Motor neuron (in vitro differentiated cells): ENCODE data around the gene CUL4A. TPM values are rescaled to one million over a fixed set of nuclear protein-coding genes. Genes with fewer than 3 reads are reported as not detected.

Experiments used
- ATAC-seq, 8 experiments: fragments of 200-7000 bp; cut with Tn5 transposase; replicated peaks in 6 of 8; 2 replicates each; pipeline ENCODE4 v1.8.0; 2021; ENCODE audit warnings: mild to moderate bottlenecking in 8 of 8, moderate library complexity in 8 of 8
- H3K27ac ChIP-seq, 2 donors: fragments of 250-450 bp; sonication (Bioruptor Pico); 2 replicates each; pipeline ENCODE4 v1.9.0; 2021; ENCODE audit warnings: antibody characterized with exemption in 2 of 2, mild to moderate bottlenecking in 2 of 2, moderate library complexity in 1 of 2
- H3K4me1 ChIP-seq, 2 donors: fragments of 250-450 bp; sonication (Bioruptor Pico); replicated peaks in 1 of 2; 2 replicates each; pipeline ENCODE4 v1.6.1; 2021; ENCODE audit warnings: antibody characterized with exemption in 2 of 2, mild to moderate bottlenecking in 2 of 2, moderate library complexity in 1 of 2
- H3K4me3 ChIP-seq, 5 donors: fragments of 250-450 bp; sonication (Bioruptor Pico); 2 replicates each; pipeline ENCODE4 v1.9.0; 2021; ENCODE audit warnings: antibody characterized with exemption in 5 of 5, mild to moderate bottlenecking in 5 of 5, moderate library complexity in 4 of 5
- WGBS, 10 experiments: fragments of 450-650 bp; shearing (Covaris generic); methylation state at CpG; one replicate each; pipeline ENCODE4 v1.0.0; 2022; 5-methylcytosine and 5-hydroxymethylcytosine counted together
- in situ Hi-C, 9 experiments: fragments of 400-800 bp; cut with MboI; loops; one replicate each; pipeline ENCODE4 v1.15.0; 2021; ENCODE audit warnings: low sequenced_read_pairs in 9 of 9, low pct_unique_long_range_greater_than_20kb in 2 of 9; ENCODE audit not compliant: unreplicated experiment in 9 of 9
- total RNA-seq, 8 experiments: library from RNA; unstranded; fragments of 300-600 nt; gene quantifications; 2 replicates each; pipeline versions ENCODE4 v1.2.3 to v1.2.4, GENCODE V29; 2022

CUL4A gene
- total RNA-seq, 8 experiments from 2014 or later: 17.5 to 114 (median 39.1) TPM

DNA sequence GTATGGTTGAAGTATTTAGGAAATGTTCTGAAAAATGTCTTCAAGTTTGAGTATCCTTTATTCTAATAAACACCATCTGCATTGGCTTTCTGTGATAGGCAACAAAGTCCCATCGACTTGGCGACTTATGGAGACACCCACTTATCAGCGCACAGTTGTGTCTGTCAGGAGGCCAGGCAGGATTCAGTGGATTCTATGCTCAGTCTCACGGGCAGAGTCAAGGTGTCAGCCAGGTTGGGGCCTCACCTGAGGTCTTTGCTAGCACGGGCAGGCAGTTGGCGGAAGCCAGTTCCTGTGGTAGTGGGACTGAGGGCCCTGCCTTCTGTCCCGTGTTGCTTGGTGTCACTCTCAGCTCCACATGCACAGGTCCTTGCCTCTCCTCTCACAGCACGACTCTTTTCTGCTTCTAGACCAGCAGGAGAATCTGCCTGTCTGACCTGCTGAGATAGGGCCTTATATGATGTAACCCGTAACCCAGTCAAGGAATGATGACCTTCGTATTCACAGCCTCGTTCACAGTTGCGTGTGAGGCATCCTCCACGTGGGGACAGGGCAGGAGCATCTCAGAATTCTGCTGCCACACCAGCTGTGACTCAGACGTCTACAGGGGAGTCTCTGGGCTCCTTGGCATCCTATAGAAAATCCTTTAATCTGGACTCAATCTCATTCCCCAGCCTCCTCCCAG lies 10.0 kb downstream of the CUL4A start:
- Histone ChIP-seq H3K27ac (no peak overlapping the region), H3K4me1 (peaks cover 14 to 15% of the 10 kb centered on the region in 2 donors), H3K4me3 (no peak overlapping the region)
- in situ Hi-C loops: no loop called here
- ATAC-seq: no peak
- 43 to 100% (median 89%) methylated on average over 1 to 13 of the region's 14 CpGs; no CpG with 5 or more reads in 1 of the 10 experiments for WGBS, 10 experiments

DNA sequence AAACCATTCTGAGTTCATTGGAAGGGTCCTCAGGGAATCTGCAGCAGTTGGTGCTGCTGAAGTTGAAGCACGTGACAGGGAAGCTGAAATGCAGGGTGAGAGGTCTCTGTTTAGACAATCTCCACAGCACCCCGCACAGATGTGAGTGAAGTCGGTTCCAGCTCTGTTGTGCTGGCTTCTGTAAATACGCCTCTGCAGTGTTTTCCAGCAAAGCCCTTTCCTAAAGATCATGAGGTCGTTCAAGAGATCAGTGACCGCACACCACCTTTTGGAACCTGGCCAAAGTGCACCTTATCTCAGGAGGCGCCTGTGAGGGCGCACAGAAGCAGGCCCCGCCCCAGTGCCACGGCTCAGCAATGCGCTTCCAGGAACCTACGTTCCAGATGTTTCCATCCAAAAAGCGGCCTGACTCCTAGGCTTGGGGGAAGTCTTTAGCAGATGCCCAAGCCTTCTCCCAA lies 10.8 kb downstream of the CUL4A start:
- Histone ChIP-seq H3K27ac (no peak overlapping the region), H3K4me3 (no peak overlapping the region), H3K4me1 (peaks cover 14 to 15% of the 10 kb centered on the region in 2 donors)
- WGBS, 10 experiments: 80 to 100% (median 91%) methylated on average over 1 to 13 of the region's 13 CpGs; no CpG with 5 or more reads in 6 of the 10 experiments
- ATAC-seq: no peak
- in situ Hi-C loops: no loop called here

GRCh38 chr13:113220877-113221276 lies 11.5 kb downstream of the CUL4A start:
- no peak overlapping the region for H3K4me3 ChIP-seq
- ATAC-seq: no peak
- WGBS, 10 experiments: 70 to 100% (median 93%) methylated on average over 1 to 6 of the region's 7 CpGs; no CpG with 5 or more reads in 1 of the 10 experiments
- H3K4me1 ChIP-seq: peaks cover 12% of the 10 kb centered on the region in 2 donors
- in situ Hi-C loops: no loop called here
- H3K27ac ChIP-seq: no peak overlapping the region

DNA sequence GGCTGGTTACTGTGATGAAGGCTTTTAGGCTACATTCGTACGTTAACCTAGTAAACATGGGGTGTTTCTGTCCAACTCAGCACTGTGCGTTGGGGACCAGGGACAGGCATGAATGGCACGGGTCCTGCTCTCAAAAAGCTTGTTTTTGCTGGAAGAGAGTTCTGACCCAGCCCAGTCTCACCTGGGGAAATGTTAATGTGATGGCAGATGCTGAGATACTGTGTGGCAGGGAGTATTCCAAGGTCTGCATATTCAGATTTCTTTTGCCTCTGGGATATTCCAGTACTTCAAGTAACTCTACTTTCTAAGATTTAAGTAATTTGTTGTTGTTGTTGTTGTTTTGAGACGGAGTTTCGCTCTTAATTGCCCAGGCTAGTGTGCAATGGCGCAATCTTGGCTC lies 13.7 kb downstream of the CUL4A start:
- Histone ChIP-seq H3K27ac (no peak overlapping the region), H3K4me3 (no peak overlapping the region), H3K4me1 (no peaks in the 10 kb centered on the region)
- ATAC-seq: peak in 3 of 8 experiments; percentile 82 to 94 (median 84)
- in situ Hi-C loops: no loop called here
- WGBS, 10 experiments: 19 to 100% (median 85%) methylated on average over 1 to 5 of the region's 7 CpGs; no CpG with 5 or more reads in 3 of the 10 experiments

DNA sequence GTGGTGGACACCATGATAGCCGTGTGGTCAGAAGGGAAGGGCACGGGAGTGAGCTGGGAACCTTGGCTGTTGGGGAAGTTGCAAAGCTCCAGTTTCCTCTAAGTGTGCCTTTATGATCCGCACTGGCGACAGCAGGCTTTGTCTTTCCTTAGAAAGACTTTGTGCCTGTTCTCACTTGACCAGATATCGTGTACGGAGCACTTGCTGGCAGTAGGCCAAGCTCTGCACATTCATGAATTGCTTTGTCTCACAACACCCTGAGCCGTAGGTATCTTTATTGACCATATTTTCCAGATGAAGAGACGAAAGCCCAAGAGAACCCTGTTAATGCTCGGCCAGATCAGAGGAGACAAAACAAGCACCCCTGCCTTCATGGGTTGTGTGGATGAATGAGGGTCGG lies 15.1 kb downstream of the CUL4A start:
- no peak overlapping the region for H3K27ac ChIP-seq
- 69 to 100% (median 93%) methylated on average over 1 to 7 of the region's 10 CpGs; no CpG with 5 or more reads in 1 of the 10 experiments for WGBS, 10 experiments
- no peaks in the 10 kb centered on the region for H3K4me1 ChIP-seq
- peak in 3 of 8 experiments; percentile 22 to 23 (median 22) for ATAC-seq
- H3K4me3 ChIP-seq: no peak overlapping the region
- in situ Hi-C loops: no loop called here

- Histone ChIP-seq H3K27ac (no peak overlapping the region), H3K4me1 (no peaks in the 10 kb centered on the region), H3K4me3 (no peak overlapping the region)
- in situ Hi-C loops: no loop called here
- 0 to 100% (median 89%) methylated on average over 1 to 7 of the region's 7 CpGs; no CpG with 5 or more reads in 2 of the 10 experiments for WGBS, 10 experiments
- ATAC-seq: no peak
Measured at GRCh38 chr13:113225515-113225914, 16.1 kb downstream of the CUL4A start.

GRCh38 chr13:113226873-113227450 lies 17.5 kb downstream of the CUL4A start:
- Histone ChIP-seq H3K4me1 (no peaks in the 10 kb centered on the region), H3K27ac (no peak overlapping the region), H3K4me3 (no peak overlapping the region)
- 40 to 100% (median 85%) methylated on average over 1 to 5 of the region's 7 CpGs; no CpG with 5 or more reads in 4 of the 10 experiments for WGBS, 10 experiments
- in situ Hi-C loops: no loop called here
- ATAC-seq: peak in 2 of 8 experiments; percentile 22 to 53

GRCh38 chr13:113229161-113229560 lies 19.7 kb downstream of the CUL4A start:
- Histone ChIP-seq H3K4me1 (no peaks in the 10 kb centered on the region), H3K4me3 (no peak overlapping the region), H3K27ac (no peak overlapping the region)
- ATAC-seq: no peak
- in situ Hi-C loops: no loop called here
- 61 to 100% (median 93%) methylated on average over 1 to 5 of the region's 5 CpGs for WGBS, 10 experiments

- no peak overlapping the region for H3K4me3 ChIP-seq
- no peak overlapping the region for H3K27ac ChIP-seq
- no peak for ATAC-seq
- in situ Hi-C loops: no loop called here
- 80 to 100% (median 90%) methylated on average over 1 to 14 of the region's 20 CpGs; no CpG with 5 or more reads in 3 of the 10 experiments for WGBS, 10 experiments
- H3K4me1 ChIP-seq: no peaks in the 10 kb centered on the region
Measured at GRCh38 chr13:113229791-113230190, 20.4 kb downstream of the CUL4A start.

- WGBS, 10 experiments: 57 to 100% (median 70%) methylated on average over 1 to 7 of the region's 14 CpGs; no CpG with 5 or more reads in 5 of the 10 experiments
- in situ Hi-C loops: no loop called here
- Histone ChIP-seq H3K4me1 (no peaks in the 10 kb centered on the region), H3K4me3 (no peak overlapping the region), H3K27ac (no peak overlapping the region)
- ATAC-seq: peak in 2 of 8 experiments; percentile 9 to 16
Measured at GRCh38 chr13:113231306-113232207, 22.1 kb downstream of the CUL4A start.

DNA sequence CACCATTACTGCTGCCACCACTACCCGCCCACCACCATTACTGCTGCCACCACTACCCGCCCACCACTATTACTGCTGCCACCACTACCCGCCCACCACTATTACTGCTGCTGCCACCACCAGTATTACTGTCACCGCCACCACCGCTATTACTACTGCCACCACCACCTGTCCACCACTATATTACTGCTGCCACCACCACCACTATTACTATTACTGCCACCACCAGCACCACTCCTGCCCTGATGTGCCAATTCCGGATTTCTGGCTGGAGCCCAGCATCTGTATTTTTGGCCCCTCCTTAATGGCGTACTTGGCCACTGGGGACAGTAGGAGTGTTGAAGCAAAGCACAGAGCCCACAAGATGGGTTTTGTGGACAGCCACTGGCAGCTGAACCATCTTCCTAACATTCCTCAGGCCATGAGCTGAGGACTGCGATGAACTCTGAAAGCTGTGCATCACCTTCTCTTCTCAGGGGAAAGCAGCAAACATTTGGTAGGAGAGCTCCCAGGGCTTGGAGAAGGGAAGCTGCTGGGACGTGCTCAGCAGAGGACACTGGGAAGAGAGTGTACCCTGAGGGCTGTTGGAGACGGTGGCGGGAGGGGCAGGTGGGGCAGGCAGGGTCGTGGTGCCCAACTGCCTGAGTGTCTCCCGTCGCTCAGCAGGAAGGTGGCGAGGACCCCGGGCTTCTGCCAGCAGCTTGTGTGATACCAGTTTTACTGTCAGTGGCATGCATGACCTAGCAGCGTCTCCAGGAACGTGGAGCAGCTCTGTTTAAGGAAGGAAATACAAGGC lies 23.0 kb downstream of the CUL4A start:
- 80 to 100% (median 92%) methylated on average over 1 to 6 of the region's 18 CpGs; no CpG with 5 or more reads in 3 of the 10 experiments for WGBS, 10 experiments
- ATAC-seq: peak in 1 of 8 experiments; percentile 25
- no peak overlapping the region for H3K27ac ChIP-seq

DNA sequence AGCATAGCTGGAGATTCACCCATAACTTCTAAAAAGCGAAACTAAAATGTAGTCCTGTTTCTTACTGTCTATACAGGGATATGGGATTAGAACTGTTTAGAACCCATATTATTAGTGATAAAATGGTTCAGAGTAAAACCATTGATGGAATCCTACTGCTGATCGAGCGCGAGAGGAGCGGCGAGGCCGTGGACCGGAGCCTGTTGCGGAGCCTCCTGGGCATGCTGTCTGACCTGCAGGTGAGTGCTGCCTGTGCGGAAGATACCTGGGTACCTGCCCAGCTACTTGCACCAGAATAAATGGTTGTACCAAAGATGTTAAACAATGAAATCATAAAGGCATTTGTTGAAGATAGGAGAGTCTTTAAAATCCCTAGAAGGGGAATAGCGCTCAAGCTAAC lies 23.7 kb downstream of the CUL4A start:
- Histone ChIP-seq H3K4me1 (no peaks in the 10 kb centered on the region), H3K27ac (no peak overlapping the region), H3K4me3 (no peak overlapping the region)
- in situ Hi-C loops: no loop called here
- 80 to 100% (median 98%) methylated on average over 1 to 10 of the region's 11 CpGs; no CpG with 5 or more reads in 2 of the 10 experiments for WGBS, 10 experiments
- ATAC-seq: no peak

More for the DNA sequence above, 23.0 kb downstream of the CUL4A start:
- in situ Hi-C loops: no loop called here
- Histone ChIP-seq H3K4me1 (no peaks in the 10 kb centered on the region), H3K4me3 (no peak overlapping the region)
